Nucleus accumbens (tissue), 56 donors: ENCODE measurements around the gene USP24.
"Not testable (repeated sequence)": the region's sequence is repeated elsewhere in the genome, so short reads cannot be mapped to it uniquely, and the experiment has no call there.

Source experiments
- DNase-seq, 56 donors: peaks; one replicate each; lab custom pipeline; 2025; lab: John Stamatoyannopoulos, UW

The USP24 gene

GRCh38 chr1:55043726-55044125, 171.4 kb downstream of the USP24 start:
- DNase-seq = no peak

GRCh38 chr1:55043011-55043410, 172.2 kb downstream of the USP24 start:
- no peak for DNase-seq

- DNase-seq = no peak
Measured at GRCh38 chr1:55041613-55042012, 173.6 kb downstream of the USP24 start.

GRCh38 chr1:55040933-55041494, 174.2 kb downstream of the USP24 start:
- no peak for DNase-seq

- DNase-seq = no peak
Measured at GRCh38 chr1:55040083-55040932, 174.9 kb downstream of the USP24 start.

GRCh38 chr1:55039342-55040082, 175.7 kb downstream of the USP24 start, which contains the start of gene PCSK9:
Gene PCSK9 (plus strand): TSS chr1:55039548. CDS start chr1:55039838, 290 bp downstream.
- DNase-seq = no peak

GRCh38 chr1:55038974-55039341, 176.2 kb downstream of the USP24 start:
- DNase-seq = no peak

GRCh38 chr1:55038552-55038838, 176.7 kb downstream of the USP24 start:
- no peak for DNase-seq

- no peak for DNase-seq
Measured at GRCh38 chr1:55037733-55038551, 177.2 kb downstream of the USP24 start.

- no peak for DNase-seq
Measured at GRCh38 chr1:55035904-55036303, 179.3 kb downstream of the USP24 start.

- DNase-seq = no peak
Measured at GRCh38 chr1:55034476-55035133, 180.6 kb downstream of the USP24 start.

- DNase-seq = no peak
Measured at GRCh38 chr1:55033265-55033614, 181.9 kb downstream of the USP24 start.

GRCh38 chr1:55031098-55031497, 184.1 kb downstream of the USP24 start:
- DNase-seq = not testable (repeated sequence)

GRCh38 chr1:55026682-55027081, 188.5 kb downstream of the USP24 start:
- not testable (repeated sequence) for DNase-seq

GRCh38 chr1:55024163-55024562, 191.0 kb downstream of the USP24 start:
- DNase-seq = not testable (repeated sequence)

- DNase-seq = peak in 48 of 56 donors; percentile 8 to 81 (median 38)
Measured at GRCh38 chr1:55021942-55022546, 193.1 kb downstream of the USP24 start.

- DNase-seq = no peak
Measured at GRCh38 chr1:55018395-55018794, 196.8 kb downstream of the USP24 start.
